OCI-LY7 (cell line): ENCODE data around the gene EPS8L3.
"Not testable (repeated sequence)": the region's sequence is repeated elsewhere in the genome, so short reads cannot be mapped to it uniquely, and the experiment has no call there.

Experiments
- EZH2phosphoT487 ChIP-seq: fragments of 200-600 bp; sonication (generic); IDR thresholded peaks from 2 replicates; pipeline ENCODE4 v1.6.1; 2018; ENCODE audit warnings: low read depth, borderline replicate concordance, mild to moderate bottlenecking, mixed run types, antibody characterized with exemption, low read length, moderate library complexity, mixed read lengths
- TF ChIP-seq, protein P1 (sequence below): fragments of 200-600 bp; sonication (generic); conservative IDR thresholded peaks from 2 replicates; pipeline ENCODE4 v1.5.1; 2014; ENCODE audit warnings: mild to moderate bottlenecking, antibody characterized with exemption, low read length, moderate library complexity, mixed read lengths

DNA sequence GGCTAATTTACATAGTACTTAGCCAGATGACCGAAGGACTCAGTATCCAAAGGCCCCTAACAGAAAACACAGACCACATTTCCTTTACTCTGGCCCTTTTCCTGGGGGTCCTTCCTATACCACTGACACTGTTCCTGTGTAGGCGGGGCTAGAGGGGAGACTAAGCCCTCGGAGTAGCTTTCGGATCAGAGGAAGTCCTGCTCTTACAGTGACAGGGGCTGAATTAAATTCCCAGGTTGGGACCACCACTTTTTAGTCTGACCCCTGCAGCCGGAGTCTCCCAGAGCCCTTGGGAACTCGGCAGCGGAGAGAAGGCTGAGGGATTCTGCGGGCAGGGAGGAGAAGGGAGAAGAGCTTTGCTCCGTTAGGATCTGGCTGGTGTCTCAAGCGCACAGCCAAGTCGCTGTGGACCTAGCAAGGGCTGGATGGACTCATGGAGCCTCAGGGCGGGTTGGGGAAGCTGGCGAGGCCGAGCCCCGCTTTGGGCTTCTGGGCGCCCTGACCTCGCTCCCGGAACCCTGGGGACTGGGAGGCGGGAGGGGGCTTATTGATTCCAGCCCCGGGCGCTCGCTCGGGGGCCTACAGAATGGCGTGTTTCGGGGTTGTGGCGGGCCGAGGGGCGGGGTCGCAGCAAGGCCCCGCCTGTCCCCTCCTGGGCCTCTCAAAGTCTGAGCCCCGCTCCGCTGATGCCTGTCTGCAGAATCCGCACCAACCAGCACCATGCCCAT lies 52.0 kb downstream of the EPS8L3 start, which contains the start of gene GSTM5:
- TF ChIP-seq, protein P1, sequence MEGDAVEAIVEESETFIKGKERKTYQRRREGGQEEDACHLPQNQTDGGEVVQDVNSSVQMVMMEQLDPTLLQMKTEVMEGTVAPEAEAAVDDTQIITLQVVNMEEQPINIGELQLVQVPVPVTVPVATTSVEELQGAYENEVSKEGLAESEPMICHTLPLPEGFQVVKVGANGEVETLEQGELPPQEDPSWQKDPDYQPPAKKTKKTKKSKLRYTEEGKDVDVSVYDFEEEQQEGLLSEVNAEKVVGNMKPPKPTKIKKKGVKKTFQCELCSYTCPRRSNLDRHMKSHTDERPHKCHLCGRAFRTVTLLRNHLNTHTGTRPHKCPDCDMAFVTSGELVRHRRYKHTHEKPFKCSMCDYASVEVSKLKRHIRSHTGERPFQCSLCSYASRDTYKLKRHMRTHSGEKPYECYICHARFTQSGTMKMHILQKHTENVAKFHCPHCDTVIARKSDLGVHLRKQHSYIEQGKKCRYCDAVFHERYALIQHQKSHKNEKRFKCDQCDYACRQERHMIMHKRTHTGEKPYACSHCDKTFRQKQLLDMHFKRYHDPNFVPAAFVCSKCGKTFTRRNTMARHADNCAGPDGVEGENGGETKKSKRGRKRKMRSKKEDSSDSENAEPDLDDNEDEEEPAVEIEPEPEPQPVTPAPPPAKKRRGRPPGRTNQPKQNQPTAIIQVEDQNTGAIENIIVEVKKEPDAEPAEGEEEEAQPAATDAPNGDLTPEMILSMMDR = not testable (repeated sequence)
- TF ChIP-seq EZH2phosphoT487 = not testable (repeated sequence)
